GM19099 (cell line): Measurements from ENCODE around the gene ZNF467.

Experiments
- POLR2A ChIP-seq: IDR thresholded peaks from 3 replicates; pipeline ENCODE4 v1.6.1; 2011; ENCODE audit warnings: low read depth; ENCODE audit not compliant: insufficient read length; ENCODE audit errors: extremely low read depth

Gene ZNF467

GRCh38 chr7:149773446-149774236 is at the start of gene ZNF467:
Gene ZNF467, minus strand, starts transcription at chr7:149773588. Its CDS starts 2,556 bp downstream, at chr7:149771032.
- TF ChIP-seq POLR2A: no peak

- TF ChIP-seq POLR2A: no peak
These were observed 49.1 kb upstream of the ZNF467 start for GRCh38 chr7:149822353-149822943.

GRCh38 chr7:149821191-149822148 is 48.1 kb upstream of the ZNF467 start:
- no peak for TF ChIP-seq POLR2A

- no peak for TF ChIP-seq POLR2A
These were observed 47.3 kb upstream of the ZNF467 start for GRCh38 chr7:149820622-149821190.

- TF ChIP-seq POLR2A: no peak
These were observed 46.6 kb upstream of the ZNF467 start for GRCh38 chr7:149819961-149820340.

DNA sequence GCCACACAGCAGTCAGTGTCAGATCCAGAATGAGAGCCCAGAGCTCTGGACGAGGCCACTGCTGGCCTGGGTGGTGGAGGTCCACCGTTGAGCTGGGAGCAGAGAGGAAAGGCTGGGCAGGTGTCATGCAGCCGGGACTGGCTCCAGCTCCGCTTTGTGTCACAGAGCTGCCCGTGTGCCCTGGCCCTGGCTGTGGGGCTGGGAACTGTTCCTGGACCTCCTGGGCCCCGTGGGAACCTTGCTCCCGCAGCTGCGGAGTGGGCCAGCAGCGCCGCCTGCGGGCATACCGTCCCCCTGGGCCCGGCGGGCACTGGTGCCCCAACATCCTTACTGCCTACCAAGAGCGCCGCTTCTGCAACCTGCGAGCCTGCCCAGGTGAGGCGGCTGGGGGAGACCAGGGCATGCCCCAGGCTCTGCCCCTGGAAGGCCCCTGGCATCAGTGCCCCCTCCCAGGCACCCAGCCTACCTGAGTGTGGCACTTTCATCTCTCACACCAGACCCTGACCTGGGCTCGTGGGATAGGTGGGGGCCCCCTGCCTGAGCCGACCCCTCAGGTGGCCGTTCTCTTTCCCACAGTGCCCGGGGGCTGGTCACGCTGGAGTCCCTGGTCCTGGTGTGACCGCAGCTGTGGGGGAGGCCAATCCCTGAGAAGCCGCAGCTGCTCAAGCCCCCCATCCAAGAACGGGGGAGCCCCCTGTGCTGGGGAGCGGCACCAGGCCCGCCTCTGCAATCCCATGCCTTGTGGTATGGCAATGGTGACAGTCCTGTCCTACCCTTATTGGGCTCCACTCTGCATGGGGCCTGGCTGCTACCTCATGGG is 46.0 kb upstream of the ZNF467 start:
- no peak for TF ChIP-seq POLR2A

DNA sequence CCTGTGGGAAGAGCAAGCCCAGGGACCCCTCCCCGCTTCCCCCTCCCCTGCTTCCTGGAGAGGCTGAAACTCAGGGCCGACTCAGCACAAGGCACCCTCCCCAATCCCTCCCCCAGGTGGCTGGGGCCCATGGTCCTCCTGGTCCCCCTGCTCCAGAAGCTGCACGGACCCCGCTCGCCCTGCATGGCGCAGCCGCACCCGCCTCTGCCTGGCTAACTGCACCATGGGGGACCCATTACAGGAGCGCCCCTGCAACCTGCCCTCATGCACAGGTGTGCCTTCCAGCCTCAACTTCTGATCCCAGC is 45.1 kb upstream of the ZNF467 start:
- TF ChIP-seq POLR2A: no peak

DNA sequence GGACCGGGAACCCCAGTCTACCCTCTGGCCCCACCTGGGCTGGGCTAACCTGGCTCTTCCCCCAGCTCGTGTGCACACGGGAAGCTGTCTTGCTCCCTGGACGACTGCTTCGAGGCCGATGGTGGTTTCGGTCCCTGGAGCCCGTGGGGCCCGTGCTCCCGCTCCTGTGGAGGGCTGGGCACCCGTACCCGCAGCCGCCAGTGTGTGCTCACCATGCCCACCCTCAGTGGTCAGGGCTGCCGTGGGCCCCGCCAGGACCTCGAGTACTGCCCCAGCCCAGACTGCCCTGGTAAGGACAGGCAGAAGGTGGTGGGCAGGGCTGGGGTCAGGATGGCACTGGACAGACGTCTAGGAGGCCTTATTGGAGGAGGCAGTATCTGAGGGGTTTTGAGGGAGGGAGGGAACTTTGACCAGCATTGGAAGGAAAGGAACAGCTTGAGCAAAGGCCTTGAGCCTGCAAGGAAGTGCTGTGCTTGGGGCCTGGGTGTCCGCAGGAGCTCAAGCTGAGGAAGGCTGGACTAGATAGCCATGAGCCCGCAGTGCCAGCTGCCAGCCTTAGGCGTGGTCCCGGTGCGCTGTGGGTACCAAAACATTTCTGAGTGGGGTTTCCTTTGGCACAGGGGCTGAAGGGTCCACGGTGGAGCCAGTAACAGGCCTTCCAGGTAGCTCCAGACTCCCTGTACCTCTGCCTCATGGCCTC is 44.6 kb upstream of the ZNF467 start:
- no peak for TF ChIP-seq POLR2A

DNA sequence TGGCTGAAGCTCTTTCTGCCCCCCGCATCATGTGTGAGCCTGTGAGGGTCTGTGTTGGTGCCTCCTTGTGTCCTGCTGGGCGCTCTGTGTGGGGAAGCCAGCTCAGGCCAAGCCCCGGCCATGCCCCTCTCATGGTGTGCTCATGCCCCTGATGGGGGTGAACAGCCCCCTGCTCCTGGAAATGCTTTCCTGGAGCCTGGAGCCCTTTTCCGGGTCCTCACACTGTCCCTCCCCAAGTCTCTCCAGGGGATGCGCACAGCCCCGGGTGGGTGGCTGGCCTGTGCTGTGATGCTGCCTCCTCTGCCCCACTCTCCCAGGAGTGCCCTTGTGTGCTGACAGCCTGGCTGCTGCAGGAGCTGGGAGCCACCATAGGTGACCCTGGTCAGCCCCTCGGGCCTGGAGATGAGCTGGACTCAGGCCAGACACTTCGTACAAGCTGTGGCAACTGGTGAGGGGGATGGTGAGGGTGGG is 43.9 kb upstream of the ZNF467 start:
- TF ChIP-seq POLR2A: no peak

DNA sequence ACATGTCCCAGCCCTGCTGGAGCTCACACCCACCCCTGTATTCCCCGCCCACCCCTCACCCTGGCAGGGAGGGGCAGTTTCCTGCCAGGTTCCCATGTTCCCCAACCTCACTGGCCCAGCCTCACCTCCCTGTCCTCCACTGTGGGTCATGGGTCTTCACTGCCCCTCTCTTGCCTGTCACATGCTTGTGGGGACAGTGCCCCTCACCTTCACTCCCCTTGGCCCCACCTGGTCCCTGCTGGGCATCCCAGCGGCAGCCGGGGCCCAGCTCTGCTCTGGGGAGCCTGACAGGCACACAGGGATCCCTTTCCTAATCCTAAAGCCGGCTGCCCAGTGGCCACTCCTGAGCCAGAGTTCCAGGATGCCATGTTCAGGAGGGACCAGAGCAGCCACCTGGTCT is 43.4 kb upstream of the ZNF467 start:
- no peak for TF ChIP-seq POLR2A

DNA sequence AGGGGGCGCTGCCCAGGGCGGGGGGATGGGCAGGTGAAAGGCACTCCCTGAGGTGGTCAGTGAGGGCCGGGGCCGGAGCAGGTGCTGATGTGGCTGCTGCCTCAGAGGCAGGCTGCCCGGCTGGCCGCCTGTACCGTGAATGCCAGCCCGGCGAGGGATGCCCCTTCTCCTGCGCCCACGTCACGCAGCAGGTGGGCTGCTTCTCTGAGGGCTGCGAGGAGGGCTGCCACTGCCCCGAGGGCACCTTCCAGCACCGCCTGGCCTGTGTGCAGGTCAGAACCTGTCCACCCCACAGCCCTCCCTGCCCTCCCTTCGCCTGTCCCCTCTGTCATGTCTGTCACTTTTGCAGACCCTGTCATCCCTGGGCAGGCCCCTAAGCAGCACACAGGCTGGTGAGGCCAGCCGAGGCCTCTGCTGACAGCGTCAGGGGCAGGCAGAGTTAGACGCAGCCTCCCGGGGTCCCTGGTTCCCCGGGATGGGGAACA is 42.9 kb upstream of the ZNF467 start:
- no peak for TF ChIP-seq POLR2A

DNA sequence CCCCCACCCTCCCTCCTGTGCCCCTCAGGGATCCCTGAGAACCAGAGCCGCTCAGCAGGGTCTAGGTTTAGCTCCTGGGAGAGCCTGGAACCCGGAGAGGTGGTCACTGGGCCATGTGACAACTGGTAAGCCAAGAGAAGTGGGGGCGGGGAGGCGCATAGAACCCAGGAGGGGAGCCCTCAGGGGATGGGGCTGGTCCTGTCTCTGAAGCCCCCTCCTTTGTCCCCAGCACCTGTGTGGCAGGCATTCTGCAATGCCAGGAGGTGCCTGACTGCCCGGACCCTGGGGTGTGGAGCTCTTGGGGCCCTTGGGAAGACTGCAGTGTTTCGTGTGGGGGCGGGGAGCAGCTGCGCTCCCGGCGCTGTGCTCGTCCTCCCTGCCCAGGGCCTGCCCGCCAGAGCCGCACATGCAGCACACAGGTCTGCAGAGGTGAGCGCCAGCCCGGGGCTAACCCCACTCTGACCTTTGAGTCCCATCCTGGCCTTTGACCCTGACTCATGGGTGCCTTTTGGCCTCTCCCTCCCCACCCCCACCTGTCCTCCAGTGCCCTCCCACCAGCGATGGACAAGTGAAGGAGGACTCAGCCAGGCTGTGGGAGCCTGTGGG is 42.4 kb upstream of the ZNF467 start:
- no peak for TF ChIP-seq POLR2A

GRCh38 chr7:149815121-149815520 is 41.7 kb upstream of the ZNF467 start:
- TF ChIP-seq POLR2A: no peak
